GM21360 (cell line): ENCODE measurements around the gene BRD9.
"Not testable (repeated sequence)": the region's sequence is repeated elsewhere in the genome, so short reads cannot be mapped to it uniquely, and the experiment has no call there.

Source experiments
- ATAC-seq: cut with Tn5 transposase; IDR thresholded peaks from one replicate; pipeline ENCODE4 v1.9.1; 2021; ENCODE audit warnings: mild to moderate bottlenecking, moderate library complexity; ENCODE audit not compliant: unreplicated experiment

BRD9 gene

DNA sequence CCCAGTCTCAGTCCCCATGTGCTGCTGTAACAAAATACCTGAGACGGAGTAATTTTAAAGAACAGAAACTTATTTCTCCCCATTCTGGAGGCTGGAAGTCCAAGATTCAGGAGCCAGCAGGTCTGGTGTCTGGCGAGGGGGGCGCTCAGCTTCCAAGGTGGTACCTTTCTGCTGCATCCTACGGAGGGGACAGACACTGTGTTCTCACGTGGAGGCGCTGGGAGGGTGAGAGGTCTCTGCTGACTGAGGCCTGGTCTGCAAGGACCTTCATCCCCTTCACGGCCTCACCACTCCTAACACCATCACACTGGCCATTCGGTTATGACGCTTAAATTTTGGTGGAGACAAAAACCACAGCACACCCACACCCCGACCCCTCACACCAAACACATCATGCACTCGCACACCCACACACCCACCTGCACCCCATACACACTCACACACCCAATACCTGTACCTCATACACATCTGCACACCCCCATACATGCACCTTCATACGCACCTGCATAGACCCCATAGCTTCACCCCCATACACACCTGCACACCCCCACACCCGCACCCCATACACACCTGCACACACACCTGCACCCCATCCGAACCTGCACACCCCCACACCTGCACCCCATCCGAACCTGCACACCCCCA, 32.0 kb downstream of the BRD9 start:
- no peak for ATAC-seq

DNA sequence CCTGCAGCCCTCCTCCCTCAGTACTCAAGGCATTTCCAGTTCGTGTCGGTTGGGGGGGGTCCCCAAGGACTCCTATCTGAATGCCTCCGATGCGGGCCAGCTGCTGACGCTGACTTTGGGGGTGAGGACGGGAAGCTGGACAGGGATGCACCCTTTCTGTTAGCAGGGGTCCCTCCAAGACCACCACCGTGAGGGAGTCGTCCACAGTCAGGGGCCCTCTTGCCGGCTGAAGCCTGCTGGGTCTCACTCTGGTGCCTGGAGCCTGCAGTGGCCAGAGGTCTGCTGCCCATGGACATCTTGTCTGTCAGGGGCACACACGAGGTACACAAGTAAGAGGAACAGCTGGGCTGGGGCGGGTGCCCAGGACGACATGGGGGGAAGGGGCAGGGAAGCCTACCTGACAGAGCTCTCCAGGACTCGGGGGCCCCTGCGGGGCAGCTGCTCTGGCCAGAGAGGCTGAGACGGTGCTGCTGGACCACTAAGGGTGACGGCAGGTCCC, 32.8 kb downstream of the BRD9 start:
- no peak for ATAC-seq

GRCh38 chr5:859391-859790, 33.2 kb downstream of the BRD9 start:
- ATAC-seq = no peak

- no peak for ATAC-seq
These were observed 33.9 kb downstream of the BRD9 start for GRCh38 chr5:858726-859125.

DNA sequence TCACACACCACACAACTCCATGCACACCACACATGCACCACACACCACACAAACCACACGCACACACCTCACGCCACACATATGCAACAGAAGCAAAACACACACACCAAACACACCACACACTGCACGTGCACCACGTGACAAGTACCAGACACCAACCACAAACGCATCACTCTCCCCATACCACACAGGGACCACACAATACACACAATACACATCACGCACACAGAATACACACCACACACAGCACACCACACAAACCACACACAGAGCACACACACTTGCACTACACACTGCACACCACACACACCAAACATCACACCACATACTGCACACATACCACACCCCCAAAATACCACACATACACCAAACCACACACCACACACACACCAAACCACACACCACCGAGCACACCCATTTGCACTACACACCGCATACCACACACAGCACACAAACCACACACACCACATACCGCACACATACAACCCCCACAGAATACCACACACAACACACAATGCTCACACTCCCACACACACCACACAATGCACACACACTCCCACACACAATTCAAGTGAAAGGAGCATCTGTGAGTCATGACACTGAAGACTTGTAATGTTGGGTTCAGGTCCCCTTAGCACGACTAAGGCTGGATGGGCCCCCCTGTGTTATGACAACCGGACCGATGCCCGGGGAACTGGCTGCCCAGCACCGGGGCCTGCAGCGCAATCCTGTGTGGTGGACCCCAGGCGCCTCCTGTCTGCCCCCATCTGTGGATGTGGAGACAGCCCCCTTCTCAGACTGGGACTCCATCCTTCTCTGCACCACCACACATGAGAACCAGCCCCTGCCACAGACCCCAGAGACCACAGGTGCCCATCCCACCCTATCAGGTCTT, 35.8 kb downstream of the BRD9 start:
- ATAC-seq = no peak

GRCh38 chr5:855771-856530, 36.6 kb downstream of the BRD9 start:
- no peak for ATAC-seq

- no peak for ATAC-seq
These were observed 37.4 kb downstream of the BRD9 start for GRCh38 chr5:854966-855743.

DNA sequence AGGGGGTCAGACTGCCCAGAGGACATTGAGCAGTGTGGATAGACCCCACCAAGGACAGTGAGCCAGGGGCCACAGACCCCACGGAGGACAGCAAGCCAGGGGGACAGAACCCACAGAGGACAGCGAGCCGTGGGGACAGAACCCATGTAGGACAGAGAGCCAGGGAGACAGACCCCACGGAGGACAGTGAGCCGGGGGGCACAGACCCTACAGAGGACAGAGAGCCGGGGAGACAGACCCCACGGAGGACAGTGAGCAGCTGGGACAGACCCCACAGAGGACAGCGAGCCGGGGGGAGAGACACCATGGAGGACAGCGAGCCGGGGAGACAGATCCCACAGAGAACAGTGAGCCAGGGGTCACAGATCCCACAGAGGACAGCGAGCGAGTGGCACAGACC, 38.4 kb downstream of the BRD9 start:
- ATAC-seq = no peak

GRCh38 chr5:853416-854090, 39.0 kb downstream of the BRD9 start:
- not testable (repeated sequence) for ATAC-seq

- no peak for ATAC-seq
These were observed 39.9 kb downstream of the BRD9 start for GRCh38 chr5:852431-853401.

GRCh38 chr5:852018-852417, 40.6 kb downstream of the BRD9 start:
- no peak for ATAC-seq

- no peak for ATAC-seq
These were observed 41.0 kb downstream of the BRD9 start for GRCh38 chr5:851553-851952.

DNA sequence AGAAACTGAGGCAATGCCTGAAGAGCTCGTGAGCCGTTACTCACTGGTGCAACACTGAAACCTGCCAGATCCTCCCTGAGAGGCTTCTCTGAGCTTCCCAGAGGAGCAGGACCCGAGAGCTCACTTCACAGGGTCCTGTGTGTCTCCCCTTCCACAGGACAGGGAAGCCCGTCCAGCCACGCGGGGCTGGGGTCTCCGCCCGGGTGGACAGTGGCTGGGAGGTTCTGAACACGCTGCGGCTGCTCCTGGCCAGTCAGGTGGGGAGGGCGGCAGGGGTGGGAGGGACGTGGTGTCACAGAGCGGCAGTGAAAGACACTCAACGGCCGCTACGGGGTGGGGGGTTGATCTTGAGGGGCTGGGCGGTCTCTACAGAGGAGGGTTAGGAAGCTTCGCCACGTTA, 41.5 kb downstream of the BRD9 start:
- ATAC-seq = no peak

DNA sequence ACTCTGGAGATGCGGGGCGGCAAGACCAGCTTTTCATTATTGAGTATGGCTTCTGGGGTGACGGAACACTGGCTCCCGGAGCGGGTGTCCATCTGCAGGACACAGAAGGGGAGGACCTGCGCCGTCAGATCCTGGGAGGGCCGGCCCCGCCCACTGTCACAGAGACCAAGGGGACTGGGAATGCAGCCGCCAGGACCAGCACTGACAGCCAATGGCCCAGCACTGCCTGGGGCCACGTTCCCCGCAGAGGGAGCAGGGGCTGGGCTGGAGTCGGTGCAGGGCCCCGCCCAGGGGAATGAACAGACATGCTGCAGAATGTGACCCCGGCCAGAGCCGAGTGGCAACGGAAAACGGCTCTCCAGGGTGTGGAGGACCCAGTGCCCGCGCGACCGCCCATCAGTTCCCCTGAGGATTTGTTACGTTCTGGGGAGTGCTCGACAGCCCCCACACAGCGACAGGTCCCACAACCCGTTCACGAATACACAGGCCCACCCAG, 42.0 kb downstream of the BRD9 start, which contains the start of gene ZDHHC11:
TSS of gene ZDHHC11 (minus strand) at position 476 of the 496 bp plus-strand sequence. CDS start at position 92, 384 bp downstream.
- no peak for ATAC-seq

DNA sequence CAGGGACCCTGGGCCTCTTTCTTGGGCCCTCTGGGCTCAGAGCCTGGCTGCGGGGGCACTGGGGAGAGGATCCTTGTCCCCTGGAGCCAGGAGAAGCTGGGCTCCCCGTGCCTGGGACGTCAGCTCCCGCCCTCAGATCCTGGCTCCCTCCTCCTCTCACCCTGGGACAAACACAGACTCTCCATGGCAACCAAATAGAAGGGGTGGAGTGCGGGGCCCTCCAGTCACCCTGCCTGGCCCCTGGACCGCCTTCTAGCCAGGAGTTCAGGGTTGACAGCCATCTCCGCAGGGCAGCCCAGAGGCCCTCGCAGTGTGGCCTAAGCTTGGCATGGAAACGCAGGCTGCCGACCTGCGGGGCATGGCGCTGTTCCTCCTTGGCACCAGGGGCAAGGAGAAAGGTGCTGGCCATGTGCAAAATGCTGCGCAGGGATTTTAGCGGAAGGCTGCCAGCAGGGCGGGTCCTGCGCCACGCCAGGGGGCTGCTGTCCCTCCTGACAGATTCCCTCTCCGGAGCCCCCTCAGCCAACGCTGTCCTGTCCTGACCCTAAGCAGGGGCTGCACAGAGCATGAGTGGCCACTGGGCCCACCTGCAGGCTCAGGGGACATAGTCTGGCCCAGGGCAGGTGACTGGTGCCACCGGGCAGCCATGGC, 42.8 kb downstream of the BRD9 start:
- no peak for ATAC-seq

DNA sequence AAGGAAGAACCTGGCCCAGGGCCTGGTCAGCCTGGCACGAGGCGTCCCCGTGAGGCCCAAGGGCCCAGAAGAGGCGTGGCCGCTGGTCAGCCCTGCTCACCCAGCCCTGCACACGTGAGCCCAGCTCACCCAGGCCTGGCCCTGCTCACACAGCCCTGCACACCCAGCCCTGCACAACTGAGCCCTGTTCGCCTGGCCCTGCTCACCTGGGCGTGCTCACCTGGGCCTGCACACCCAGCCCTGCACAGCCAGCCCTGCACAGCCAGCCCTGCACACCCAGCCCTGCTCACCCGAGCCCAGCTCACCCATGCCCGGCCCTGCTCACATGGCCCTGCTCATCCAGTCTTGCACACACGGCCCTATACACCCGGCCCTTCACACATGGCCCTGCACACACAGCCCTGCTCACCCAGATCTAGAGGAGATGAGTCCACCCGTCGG, 43.9 kb downstream of the BRD9 start:
- no peak for ATAC-seq

DNA sequence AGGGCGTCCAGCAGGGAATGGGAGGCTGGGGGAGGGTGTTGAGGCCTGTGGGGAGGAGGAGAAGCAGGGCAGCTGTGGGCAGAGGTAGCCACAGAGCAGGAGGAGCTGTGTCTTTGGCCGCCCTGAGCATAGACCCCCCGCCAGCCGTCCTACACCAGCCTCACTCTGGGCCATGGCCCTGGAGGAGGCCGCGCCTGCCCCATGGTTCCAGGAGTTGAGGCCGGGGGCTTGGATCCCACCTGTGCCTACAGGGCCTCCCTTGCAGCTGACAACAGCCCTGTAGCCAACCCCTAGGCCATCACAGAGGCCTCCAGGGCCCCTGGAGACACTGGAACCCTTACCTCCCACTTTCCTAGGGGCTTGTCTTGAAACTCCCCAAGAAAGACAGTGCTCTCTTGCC, 44.9 kb downstream of the BRD9 start:
- ATAC-seq = not testable (repeated sequence)

DNA sequence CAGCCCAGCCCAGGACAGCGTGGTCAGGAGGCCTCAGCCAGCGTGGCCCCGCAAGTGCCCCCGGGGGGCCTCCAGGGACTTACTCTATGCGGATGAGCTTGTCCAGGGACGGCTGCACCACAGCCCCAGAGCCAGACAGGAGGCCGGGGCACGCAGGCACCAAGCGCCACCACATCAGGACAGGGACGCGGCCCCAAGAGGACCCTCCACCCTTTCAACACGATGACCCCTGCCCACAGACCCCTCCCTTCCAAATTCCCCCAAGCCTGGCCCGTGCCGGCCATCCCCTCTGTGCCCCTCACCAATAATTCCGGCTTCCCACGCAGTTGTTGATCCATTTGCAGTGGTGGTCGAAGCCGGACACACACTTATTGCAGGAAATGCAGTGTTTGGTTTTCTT, 45.4 kb downstream of the BRD9 start:
- ATAC-seq = not testable (repeated sequence)
